HG03558 (cell line): Measurements from ENCODE around the gene MEIOSIN.
"Not testable (repeated sequence)": the region's sequence is repeated elsewhere in the genome, so short reads cannot be mapped to it uniquely, and the experiment has no call there.

Experiments used
- ATAC-seq: cut with Tn5 transposase; IDR thresholded peaks from one replicate; pipeline ENCODE4 v1.9.1; 2021; ENCODE audit warnings: moderate number of reproducible peaks; ENCODE audit not compliant: unreplicated experiment; ENCODE audit errors: extremely low read depth

MEIOSIN gene

GRCh38 chr19:45733160-45733810, at the start of gene MEIOSIN:
Gene MEIOSIN, plus strand, starts transcription at chr19:45733439. Its CDS starts 1,938 bp downstream, at chr19:45735377.
- ATAC-seq: no peak

- ATAC-seq: not testable (repeated sequence)
Observed at GRCh38 chr19:45685045-45685444, 48.2 kb upstream of the MEIOSIN start.

GRCh38 chr19:45687599-45687998, 45.6 kb upstream of the MEIOSIN start:
- ATAC-seq: no peak

GRCh38 chr19:45691516-45692186, 41.6 kb upstream of the MEIOSIN start, which contains the start of gene SNRPD2:
Gene SNRPD2, minus strand, starts transcription at chr19:45691953. Its CDS starts 65 bp downstream, at chr19:45691888.
- ATAC-seq: peak; percentile 31

- peak; percentile 67 for ATAC-seq
Observed at GRCh38 chr19:45692187-45693105, 40.8 kb upstream of the MEIOSIN start, which contains the start of gene QPCTL. Gene QPCTL, plus strand, starts transcription at chr19:45692666. Its CDS starts 38 bp downstream, at chr19:45692704.

- no peak for ATAC-seq
Observed at GRCh38 chr19:45693106-45693788, 40.0 kb upstream of the MEIOSIN start.

DNA sequence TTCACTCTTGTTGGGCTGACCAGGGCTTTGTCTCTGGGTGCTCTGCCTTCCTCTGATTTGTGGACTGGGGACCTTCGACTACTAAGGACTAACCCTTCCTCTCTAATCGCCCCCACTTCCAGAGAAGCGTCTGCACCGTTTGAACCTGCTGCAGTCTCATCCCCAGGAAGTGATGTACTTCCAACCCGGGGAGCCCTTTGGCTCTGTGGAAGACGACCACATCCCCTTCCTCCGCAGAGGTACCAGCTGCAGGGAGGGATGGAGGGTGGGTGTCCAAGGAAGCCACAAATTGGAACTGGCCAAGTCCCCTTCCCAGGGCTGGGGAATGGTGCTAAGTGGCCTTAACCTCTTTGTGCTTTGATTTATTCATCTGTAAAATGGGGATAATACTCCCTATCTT, 31.6 kb upstream of the MEIOSIN start:
- ATAC-seq: no peak

DNA sequence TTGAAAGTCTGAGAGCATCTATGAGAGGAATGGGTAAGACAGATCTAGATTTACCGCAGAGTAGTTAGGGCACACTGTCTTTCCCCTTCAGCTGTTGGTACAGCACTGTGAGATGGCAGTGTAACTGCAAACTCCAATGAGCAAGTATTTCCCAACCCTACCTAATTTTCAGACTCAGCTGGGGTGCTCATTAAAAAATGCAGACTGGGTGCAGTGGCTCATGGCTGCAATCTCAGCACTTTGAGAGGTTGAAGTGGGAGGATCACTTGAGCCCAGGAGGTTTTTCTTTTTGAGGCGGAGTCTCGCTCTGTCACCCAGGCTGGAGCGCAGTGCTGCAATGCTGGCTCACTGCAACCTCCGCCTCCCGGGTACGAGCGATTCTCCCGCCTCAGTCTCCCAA, 28.1 kb upstream of the MEIOSIN start:
- no peak for ATAC-seq

- no peak for ATAC-seq
Observed at GRCh38 chr19:45705710-45706415, 27.4 kb upstream of the MEIOSIN start.

GRCh38 chr19:45710356-45711130, 22.7 kb upstream of the MEIOSIN start:
- ATAC-seq: no peak

- ATAC-seq: no peak
Observed at GRCh38 chr19:45711851-45712698, 21.2 kb upstream of the MEIOSIN start.

GRCh38 chr19:45712699-45713067, 20.6 kb upstream of the MEIOSIN start:
- no peak for ATAC-seq

DNA sequence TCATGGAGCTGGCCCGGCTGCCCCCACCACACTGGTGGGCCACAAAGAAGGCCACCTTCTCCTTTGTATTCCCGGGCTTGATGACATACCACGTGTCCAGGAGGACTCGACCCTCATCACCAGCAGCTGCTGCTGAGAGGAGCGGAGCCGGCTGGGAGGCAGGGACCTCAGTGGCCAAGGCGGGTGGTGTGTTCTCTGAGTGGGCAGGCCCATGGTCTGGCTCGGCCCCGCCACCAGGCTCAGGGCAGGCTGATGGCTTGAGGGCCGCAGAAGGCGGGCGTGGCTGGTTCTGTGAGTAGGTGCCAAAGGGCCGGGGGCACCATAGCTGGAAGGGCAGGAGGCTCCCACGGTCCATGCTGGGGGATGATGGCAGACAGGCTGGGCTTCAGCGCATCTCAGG, 20.1 kb upstream of the MEIOSIN start:
- no peak for ATAC-seq

DNA sequence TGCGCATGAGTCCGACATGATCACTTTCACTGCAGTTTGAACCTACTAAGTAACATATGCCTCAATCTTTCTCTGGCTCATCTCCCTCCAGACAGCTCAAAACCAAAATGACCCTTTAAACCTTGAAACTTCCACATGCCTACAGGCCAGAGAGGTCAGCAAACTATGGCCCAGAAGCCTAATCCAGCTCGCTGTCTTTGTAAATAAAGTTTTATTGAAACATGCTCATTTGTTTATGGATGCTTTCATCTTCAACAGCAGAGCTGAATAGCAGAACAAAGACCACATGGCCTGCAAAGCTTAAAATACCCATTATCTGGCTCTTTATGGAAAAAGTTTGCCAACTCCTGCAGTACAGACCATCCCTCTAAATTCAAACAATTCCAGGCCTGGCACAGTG, 18.1 kb upstream of the MEIOSIN start:
- no peak for ATAC-seq

- ATAC-seq: no peak
Observed at GRCh38 chr19:45716359-45717130, 16.7 kb upstream of the MEIOSIN start.

DNA sequence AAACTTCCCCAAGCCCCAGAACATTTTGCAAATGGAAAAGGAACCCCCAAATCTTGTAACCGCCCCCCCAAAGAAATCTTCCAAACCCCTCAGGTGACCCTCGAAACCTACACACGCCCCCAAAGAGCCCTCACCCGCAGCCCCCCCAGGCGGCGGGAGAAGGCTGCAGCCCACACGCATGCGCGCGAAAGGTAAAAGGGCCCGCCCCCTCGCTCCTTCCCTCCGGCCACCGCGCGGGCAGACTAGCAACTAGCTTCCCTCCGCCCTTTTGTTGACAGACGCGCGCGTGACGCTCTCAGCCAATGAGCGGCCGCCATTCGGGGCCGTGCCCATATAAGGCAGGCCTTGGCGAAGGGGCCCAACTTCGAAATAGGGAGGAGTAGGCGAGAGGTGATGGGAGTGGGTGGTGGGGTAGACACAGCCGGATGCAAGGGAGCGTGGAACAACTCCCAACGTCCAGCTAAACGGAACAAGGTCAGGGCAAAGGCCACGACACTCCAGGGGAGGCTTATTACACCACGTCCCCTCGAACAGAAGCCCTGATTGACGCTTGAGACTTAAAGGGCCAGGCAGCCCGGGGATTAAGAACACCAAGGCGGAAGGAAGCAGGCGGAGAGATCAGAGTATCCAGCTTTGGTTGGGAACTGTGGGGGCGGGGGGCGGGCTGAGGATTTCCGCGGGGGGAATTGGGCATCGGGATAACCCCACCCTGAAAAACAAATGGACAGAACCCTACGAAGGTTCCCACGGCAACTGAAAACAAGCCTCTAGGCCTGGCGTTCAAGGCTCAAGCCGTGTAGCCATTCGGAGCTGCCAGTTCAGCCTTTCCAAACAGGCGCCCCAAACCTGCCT, 15.9 kb upstream of the MEIOSIN start:
- ATAC-seq: peak; percentile 79
